Activated B cell treated with CpG ODN at 0.5 μM for 24 hours (primary cell): ENCODE measurements around the gene GPR65. TPM values are rescaled to one million over a fixed set of nuclear protein-coding genes. Genes with fewer than 3 reads are reported as not detected.

ENCODE experiments used
- ATAC-seq: fragments of 200-7000 bp; cut with Tn5 transposase; one replicate; pipeline ENCODE4 v1.10.0; 2021; ENCODE audit warnings: low read depth, mild to moderate bottlenecking, moderate library complexity
- CTCF ChIA-PET: fragments of 350-600 bp; sonication (Branson Sonifier 250); formaldehyde crosslinking; loops from one replicate; lab custom pipeline; 2021; ENCODE audit warnings: antibody characterized with exemption; lab: Charles Lee
- POLR2A ChIA-PET: fragments of 350-600 bp; sonication (Branson Sonifier 250); formaldehyde crosslinking; loops from one replicate; lab custom pipeline; 2021; ENCODE audit warnings: antibody characterized with exemption; lab: Charles Lee
- DNase-seq: peaks from one replicate; pipeline ENCODE4 v3.0.0; 2022
- H3K27ac Mint-ChIP-seq: one replicate; pipeline ENCODE4 v1.8.0; 2020; ENCODE audit warnings: mixed read lengths
- H3K27me3 Mint-ChIP-seq: one replicate; pipeline ENCODE4 v1.8.0; 2021; ENCODE audit warnings: mixed read lengths
- H3K36me3 Mint-ChIP-seq: one replicate; pipeline ENCODE4 v1.8.0; 2021; ENCODE audit warnings: low read depth, mixed read lengths
- H3K4me1 Mint-ChIP-seq: one replicate; pipeline ENCODE4 v1.8.0; 2021; ENCODE audit warnings: mixed read lengths
- H3K4me3 Mint-ChIP-seq: one replicate; pipeline ENCODE4 v1.8.0; 2020; ENCODE audit warnings: mild to moderate bottlenecking, mixed read lengths
- H3K9me3 Mint-ChIP-seq: one replicate; pipeline ENCODE4 v1.8.0; 2020; ENCODE audit warnings: mixed read lengths
- intact Hi-C: fragments of 100-400 bp; cut with micrococcal nuclease; formaldehyde crosslinking; loops from one replicate; pipeline ENCODE4 v1.15.1; 2024
- total RNA-seq: library from RNA; stranded (reverse); gene quantifications from 2 replicates; pipeline ENCODE4 v1.2.3, GENCODE V29; 2022
- TF ChIP-seq, protein P1 (sequence below): fragments of 200-600 bp; IDR thresholded peaks from one replicate; pipeline ENCODE4 v1.8.0; 2022; ENCODE audit warnings: antibody characterized with exemption, mild to moderate bottlenecking

Gene GPR65
- total RNA-seq, 1 donor from 2014 or later = 14.7 TPM

DNA sequence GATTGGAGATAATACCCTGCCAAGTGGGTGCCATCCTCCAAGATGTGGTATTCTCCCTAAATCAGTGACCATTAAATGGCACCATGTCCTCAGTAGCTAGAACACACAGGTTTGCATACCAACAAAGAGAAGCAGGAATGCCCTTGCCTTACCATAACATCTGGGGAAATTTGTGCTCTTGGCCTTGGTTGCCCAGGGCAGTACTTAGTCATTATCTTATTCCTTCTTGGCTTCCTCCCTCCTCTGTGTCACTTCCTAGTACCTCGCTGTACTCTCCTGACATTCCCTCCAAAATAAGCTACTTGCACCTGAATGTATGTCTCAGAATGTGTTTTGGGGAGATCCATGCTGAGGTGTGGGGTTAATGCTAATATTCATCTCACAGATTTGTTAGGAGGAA lies 43.4 kb downstream of the GPR65 start:
- POLR2A ChIA-PET = no interaction called here
- DNase-seq = no peak
- Mint-ChIP-seq H3K27ac (no peak overlapping the region), H3K4me1 (no peaks in the 10 kb centered on the region), H3K4me3 (no peak overlapping the region), H3K36me3 (peaks cover 2% of the 10 kb centered on the region), H3K9me3 (peaks cover 4% of the 10 kb centered on the region), H3K27me3 (peaks cover 3% of the 10 kb centered on the region)
- ATAC-seq = no peak
- TF ChIP-seq, protein P1, sequence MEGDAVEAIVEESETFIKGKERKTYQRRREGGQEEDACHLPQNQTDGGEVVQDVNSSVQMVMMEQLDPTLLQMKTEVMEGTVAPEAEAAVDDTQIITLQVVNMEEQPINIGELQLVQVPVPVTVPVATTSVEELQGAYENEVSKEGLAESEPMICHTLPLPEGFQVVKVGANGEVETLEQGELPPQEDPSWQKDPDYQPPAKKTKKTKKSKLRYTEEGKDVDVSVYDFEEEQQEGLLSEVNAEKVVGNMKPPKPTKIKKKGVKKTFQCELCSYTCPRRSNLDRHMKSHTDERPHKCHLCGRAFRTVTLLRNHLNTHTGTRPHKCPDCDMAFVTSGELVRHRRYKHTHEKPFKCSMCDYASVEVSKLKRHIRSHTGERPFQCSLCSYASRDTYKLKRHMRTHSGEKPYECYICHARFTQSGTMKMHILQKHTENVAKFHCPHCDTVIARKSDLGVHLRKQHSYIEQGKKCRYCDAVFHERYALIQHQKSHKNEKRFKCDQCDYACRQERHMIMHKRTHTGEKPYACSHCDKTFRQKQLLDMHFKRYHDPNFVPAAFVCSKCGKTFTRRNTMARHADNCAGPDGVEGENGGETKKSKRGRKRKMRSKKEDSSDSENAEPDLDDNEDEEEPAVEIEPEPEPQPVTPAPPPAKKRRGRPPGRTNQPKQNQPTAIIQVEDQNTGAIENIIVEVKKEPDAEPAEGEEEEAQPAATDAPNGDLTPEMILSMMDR = no peak
- CTCF ChIA-PET = no interaction called here
- intact Hi-C loops = no loop called here

DNA sequence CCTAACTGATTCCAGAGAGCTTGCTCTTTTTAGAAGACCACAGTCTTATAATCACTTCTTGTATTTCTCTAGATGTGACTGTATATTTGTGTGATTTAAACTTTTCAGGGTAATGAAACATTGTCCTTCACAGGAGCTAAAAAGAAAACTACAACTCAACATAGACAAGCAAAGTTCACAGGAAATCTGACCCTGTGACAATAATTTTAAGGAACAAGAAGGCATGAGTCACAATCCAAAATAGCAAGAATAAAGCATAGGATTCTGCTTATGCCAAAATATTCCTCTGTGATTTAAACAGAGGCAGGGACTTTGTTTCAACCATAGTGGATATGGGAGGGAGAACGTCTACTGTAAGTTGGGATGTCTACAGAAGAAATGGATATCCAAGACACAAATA lies 44.3 kb downstream of the GPR65 start:
- H3K4me3 Mint-ChIP-seq = no peak overlapping the region
- DNase-seq = no peak
- TF ChIP-seq, protein P1 = no peak
- peaks cover 4% of the 10 kb centered on the region for H3K9me3 Mint-ChIP-seq
- H3K36me3 Mint-ChIP-seq = peaks cover 2% of the 10 kb centered on the region
- ATAC-seq = no peak
- H3K27ac Mint-ChIP-seq = no peak overlapping the region
- H3K4me1 Mint-ChIP-seq = no peaks in the 10 kb centered on the region
- ChIA-PET POLR2A (no interaction called here), CTCF (no interaction called here)
- intact Hi-C loops = no loop called here
- H3K27me3 Mint-ChIP-seq = peaks cover 3% of the 10 kb centered on the region

DNA sequence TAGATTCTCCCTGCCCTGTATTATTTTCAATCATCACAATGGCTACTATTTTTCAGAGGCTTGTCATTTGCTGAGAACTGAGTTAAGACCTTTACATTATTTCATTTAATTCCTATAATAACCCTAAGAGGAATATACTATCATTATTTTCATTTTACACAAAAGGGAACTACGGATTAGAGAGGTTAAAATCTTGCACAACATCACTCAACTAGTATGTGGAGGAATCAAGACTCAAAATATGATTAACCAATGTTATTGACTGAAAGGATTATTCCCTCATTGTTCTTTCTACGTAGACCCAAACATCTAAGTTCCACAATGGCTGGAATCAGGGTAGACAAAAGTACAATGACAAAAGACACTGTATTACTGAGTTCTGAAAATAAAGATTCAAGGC lies 45.0 kb downstream of the GPR65 start:
- Mint-ChIP-seq H3K36me3 (peaks cover 2% of the 10 kb centered on the region), H3K4me3 (no peak overlapping the region), H3K27me3 (peaks cover 3% of the 10 kb centered on the region), H3K9me3 (peaks cover 4% of the 10 kb centered on the region), H3K27ac (no peak overlapping the region), H3K4me1 (no peaks in the 10 kb centered on the region)
- TF ChIP-seq, protein P1 = no peak
- ATAC-seq = no peak
- POLR2A ChIA-PET = no interaction called here
- DNase-seq = no peak
- CTCF ChIA-PET = no interaction called here
- intact Hi-C loops = no loop called here

DNA sequence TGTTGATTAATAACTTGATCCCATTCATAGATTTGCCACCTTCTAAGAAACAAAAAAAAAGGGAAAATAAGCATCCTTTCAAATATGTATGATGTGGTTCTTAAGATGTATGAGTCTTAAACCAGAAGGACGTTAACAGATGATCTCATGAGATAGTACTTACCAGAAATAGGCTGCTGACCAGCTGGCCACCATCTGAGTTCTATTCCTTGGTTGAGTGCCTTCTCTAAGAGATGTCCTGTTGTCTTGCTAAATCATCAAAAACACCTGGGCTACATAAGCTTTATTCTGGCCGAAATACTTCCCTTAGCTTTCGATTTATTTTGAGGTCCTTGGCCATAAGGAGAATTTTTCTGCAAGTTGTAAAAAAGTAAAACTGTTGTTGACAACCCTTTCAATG lies 55.6 kb downstream of the GPR65 start:
- H3K27me3 Mint-ChIP-seq = peaks cover 6% of the 10 kb centered on the region
- ATAC-seq = no peak
- H3K4me3 Mint-ChIP-seq = no peak overlapping the region
- no peak for DNase-seq
- H3K4me1 Mint-ChIP-seq = no peaks in the 10 kb centered on the region
- H3K9me3 Mint-ChIP-seq = peaks cover 2% of the 10 kb centered on the region
- TF ChIP-seq, protein P1 = no peak
- H3K27ac Mint-ChIP-seq = no peak overlapping the region
- H3K36me3 Mint-ChIP-seq = no peaks in the 10 kb centered on the region
- intact Hi-C loops = no loop called here
- ChIA-PET POLR2A (no interaction called here), CTCF (no interaction called here)

DNA sequence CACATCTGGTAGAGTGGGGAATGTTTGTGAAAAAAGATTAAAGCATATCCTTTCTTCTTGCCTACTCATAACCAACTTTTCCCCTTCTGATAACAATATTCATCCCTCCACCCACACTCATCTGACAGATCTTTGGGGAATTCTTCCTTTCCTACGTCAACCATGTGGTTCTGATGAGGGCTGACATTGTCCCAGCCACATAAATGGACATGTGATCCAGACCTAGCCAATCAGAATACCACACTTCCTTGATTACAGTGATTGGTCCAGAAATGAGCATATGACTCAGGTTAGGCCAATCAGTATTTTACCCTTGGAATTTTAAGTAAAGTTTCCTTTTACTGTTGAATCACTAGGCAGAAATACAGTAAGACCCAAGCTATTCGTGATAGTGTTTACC lies 58.9 kb downstream of the GPR65 start:
- ATAC-seq (no peak), DNase-seq (no peak)
- ChIA-PET POLR2A (no interaction called here), CTCF (no interaction called here)
- Mint-ChIP-seq H3K27ac (no peak overlapping the region), H3K4me3 (no peak overlapping the region), H3K4me1 (no peaks in the 10 kb centered on the region), H3K9me3 (peaks cover 2% of the 10 kb centered on the region), H3K36me3 (no peaks in the 10 kb centered on the region), H3K27me3 (peaks cover 4% of the 10 kb centered on the region)
- TF ChIP-seq, protein P1 = no peak
- intact Hi-C loops = no loop called here

Other genes starting within 250 kb of the GPR65 start
- 8.3 and 9.7 TPM in 2 replicates for gene GALC, start 12.0 kb upstream of the GPR65 start, total RNA-seq